Mesenteric fat pad (tissue), 1 donor: Measurements from ENCODE around the gene RORB. TPM values are rescaled to one million over a fixed set of nuclear protein-coding genes. Genes with fewer than 3 reads are reported as not detected.

ENCODE experiments used
- DNase-seq: peaks from one replicate; pipeline ENCODE4 v3.0.0-alpha.2; 2020; ENCODE audit warnings: low spot score
- total RNA-seq: library from RNA; stranded (reverse); fragmentation: NEBNext Ultra II Directional; extraction: Animal tissue kit (Norgen Biotek cat#: 25700); gene quantifications from one replicate; pipeline ENCODE4 v1.2.1, GENCODE V29; 2021
- donor health status: DM: yes; HTN: yes; CAD: no.

RORB gene
- total RNA-seq, 1 donor from 2014 or later, result 0.06 TPM

DNA sequence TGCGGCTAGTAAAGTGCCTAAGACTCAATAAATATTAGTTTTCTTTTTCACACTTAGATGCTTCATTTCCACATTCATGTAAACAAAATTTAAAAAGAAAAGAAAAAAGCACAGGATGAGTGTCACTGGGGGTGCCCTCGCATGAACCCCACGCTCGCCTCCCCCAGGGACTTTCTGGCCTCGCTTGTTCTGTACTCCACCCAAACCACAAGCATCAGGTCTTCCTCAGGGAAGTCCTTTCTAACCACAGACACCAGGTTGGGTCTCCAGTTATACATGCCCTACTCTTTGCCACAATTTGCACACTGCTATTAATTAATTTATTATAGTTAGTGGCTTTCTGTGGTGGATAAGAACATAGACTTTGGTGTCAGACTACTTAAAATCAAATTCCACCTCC is 92.4 kb downstream of the RORB start:
- DNase-seq, result no peak

GRCh38 chr9:74595286-74595685 is 98.2 kb downstream of the RORB start:
- no peak for DNase-seq

DNA sequence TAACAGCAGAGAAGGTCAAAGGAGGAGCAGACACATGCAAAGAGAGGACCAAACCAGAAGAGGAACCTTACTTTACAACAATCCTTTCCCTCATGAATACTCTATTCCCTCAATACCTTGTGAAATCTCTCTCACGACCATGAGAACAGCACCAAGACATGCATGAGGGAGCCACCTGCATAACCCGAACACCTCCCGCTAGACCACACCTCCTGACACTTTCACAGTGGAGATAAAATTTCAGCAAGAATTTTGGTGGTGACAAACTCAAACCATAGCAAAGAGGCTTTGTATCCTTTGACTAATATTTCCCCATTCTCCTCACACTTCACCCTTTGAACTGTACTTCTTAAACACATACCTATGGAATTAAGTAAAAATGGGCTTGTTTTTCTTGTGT is 101.7 kb downstream of the RORB start:
- no peak for DNase-seq

DNA sequence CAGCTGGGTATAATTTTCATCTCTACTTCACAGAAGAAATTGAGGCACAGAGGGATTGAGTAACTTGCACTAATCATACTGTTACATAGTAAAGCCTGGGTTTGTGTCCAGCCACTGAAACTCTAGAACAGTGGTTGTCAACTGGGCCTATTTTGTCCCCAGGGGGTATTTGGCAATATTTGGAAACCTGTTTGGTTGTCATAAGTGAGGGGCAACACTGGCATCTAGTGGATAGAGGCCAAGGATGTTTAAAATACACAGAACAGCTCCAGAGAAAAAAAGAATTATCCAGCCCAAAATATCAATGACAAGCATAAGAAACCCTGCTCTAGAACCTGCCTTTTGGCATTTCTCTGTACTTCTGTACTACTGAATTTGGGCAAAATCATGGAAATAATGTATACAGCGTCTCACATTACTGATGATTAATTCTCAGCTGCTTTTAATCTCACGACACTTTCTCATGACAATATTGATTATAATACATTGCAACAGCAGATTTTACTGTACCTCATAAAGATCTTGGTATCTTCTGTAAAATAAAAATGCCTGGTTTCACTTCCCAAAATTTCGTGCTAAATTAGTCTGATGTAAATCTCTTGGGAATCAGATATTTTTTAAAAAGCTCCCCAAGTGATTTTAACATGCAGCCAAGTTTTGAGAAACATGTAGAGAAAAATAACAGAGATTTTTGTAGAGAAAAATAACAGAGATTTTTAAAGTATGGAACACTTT is 112.7 kb downstream of the RORB start:
- DNase-seq, result no peak

DNA sequence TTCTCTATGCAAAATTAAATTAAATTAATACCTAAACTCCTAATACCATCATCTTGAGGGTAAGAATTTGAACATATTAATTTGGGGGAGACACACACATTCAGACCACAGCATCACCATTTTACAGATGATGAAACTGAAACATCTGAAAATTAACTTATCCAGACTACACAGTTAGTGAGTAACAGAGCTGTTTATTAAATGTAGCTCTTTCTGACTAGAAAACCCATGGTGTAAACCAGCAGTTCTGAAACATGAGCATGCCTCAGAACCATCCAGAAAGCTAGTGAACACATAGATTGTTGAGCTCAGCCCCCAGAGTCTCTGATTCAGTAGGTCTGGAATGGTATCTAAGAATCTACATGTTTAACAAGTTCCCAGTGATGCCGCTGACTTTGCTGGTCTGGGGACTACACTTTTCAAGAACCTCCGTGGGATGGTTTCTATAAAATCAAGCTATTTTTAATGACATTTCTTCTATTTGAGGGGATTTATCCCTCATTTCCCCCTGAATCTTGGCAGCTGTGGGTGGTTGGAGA is 113.5 kb downstream of the RORB start:
- no peak for DNase-seq

DNA sequence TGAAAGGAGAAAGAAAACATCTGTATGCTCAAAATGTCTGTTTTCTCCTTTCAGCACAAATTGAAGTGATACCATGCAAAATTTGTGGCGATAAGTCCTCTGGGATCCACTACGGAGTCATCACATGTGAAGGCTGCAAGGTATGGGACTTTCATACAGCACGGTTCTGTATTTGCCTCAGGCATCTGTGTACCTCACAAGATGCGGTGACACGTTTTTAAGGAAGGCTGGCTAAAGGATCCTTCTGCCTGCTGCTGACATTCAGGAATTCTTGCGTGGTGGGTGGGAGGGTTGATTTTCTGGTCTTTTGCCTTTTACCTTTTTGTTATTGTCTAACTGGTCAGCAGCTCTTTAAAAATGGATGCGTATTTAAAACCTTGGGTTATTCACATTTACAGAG is 133.1 kb downstream of the RORB start:
- no peak for DNase-seq

DNA sequence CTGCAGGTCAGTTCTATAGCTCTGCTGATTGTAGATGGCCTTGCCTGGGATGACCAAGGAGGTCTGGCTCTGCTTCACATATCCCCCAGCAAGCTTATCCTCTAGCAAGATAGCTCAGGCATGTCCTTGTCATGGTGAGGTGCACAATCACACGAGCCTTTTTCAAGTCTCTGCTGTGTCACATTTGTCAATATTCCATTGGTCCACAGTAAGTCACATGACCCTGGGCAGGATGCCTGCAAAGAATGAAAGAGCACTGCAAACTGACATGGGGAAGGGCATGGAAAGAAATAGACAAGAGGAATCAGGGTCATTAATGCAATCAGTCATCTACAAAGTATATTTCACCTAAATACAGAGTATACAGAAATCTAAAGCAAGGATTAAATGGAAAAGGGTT is 142.0 kb downstream of the RORB start:
- no peak for DNase-seq

GRCh38 chr9:74642376-74642775 is 145.2 kb downstream of the RORB start:
- no peak for DNase-seq

- DNase-seq, result no peak
Observed at GRCh38 chr9:74643303-74643923, 146.3 kb downstream of the RORB start.

GRCh38 chr9:74644023-74644422 is 146.9 kb downstream of the RORB start:
- no peak for DNase-seq

DNA sequence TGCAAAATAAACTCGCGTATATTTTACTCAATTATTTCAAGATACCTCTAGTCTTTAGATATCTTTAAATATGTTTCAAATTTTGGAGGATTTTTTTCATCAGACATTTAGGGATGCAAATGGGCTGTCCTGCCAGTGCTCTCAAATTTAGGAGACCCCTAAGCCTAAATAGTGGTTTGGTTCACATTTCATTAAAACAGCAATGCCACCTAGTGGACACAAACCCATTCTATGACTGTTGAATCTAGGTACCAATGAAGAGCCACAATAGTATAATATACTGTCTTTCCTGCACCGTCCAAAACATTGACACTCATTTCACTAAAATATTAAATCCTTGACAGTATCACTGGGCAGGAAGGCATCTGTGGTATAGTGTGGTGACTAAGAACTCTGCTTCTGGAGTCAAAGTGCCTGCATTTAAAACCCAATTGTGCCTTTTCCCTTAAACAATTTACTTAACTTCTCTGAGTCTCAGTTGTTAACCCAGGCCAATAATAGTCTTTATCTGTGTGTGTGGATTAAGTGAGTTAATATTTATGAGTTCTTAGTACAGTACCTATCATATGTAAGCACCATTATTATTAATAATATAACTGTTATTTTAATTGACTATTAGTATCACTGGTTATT is 148.0 kb downstream of the RORB start:
- no peak for DNase-seq

GRCh38 chr9:74653410-74654080 is 156.4 kb downstream of the RORB start:
- no peak for DNase-seq

DNA sequence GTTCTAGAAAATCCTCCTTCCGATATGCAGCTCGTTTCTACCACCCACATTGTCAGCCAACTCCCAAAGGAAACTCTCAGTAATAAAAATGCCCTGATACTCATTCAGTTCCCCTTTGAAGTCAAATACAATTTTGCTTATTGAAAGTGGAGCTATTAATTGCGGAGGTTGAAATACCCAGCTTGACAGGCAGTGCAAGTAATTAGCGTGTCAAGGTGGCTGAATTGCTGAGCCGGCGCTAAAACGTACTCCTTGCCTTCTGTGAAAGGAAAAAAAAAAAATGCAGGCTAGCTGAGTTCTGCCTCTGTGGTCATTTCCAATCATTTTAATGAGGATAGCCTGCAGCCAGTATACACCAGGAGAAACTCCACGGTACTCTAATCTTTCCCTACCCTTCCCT is 165.5 kb downstream of the RORB start:
- DNase-seq, result no peak

- DNase-seq, result no peak
Observed at GRCh38 chr9:74663439-74663838, 166.3 kb downstream of the RORB start.

DNA sequence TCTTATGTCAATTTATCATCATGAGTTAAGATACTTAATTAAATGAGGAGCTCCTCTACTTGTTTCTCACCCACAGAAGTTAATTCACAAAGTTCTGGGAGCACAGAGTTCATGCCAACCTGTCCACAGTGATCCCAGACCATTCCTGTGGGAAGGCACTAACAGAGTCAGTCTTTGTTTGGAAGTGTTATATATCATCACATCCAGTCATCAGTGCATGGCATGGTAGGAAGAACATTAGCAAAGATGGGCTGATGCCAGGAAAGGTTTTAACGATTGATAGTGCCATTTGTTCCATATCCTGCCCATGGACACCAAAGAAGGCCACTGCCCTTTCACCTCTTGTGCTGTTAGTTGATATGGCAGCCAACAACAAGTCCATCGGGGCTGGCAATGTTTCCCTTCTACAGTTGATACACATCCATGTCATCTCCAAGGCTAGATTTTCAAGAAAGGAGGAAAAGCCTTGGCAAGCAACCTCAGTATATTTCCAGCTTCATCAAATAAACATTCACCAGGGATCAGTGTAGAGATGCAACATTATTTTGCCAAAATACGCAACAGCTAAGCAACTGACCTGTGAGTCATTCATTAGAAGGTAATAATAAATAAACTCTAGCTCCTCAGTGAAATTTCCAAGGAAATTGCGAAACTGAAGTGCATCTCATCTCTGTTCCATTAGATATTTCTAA is 169.6 kb downstream of the RORB start:
- DNase-seq, result no peak

DNA sequence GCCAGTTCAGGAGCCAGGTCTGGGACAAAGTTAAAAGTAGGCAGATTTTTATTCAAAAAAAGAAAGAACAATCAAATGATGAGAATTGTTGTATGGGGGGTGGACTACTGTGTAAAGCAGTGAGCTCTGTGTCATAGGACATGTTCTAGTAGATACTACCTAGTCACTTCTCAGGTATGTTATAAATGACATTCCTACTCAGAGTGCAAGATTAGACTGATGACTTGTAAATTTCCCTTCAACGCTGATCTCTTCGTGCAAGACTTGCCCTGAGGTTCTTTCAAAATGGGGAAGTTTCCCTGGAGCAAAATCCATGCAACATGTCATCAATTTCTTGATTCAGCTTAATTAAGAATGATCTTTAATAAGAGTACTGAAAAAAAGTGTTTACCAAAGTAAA is 175.1 kb downstream of the RORB start:
- DNase-seq, result no peak

DNA sequence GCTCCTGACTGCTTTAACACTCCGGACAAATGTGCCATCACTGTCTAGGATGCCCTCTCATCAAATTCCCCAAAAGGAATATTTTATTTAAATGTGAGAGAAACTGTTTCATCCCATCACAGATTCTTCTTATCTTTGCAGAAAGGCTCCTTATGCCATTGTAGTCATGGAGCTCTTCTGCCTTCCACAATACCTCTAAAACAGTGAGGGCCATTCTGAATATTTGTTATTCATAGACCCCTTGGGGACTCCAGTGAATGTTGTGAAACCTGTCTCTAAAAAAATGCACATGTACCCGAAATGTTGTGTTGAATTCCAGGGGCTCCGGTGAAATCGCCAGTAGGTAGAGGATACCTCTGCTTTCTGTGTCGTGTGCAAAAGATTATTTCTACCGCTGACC is 176.9 kb downstream of the RORB start:
- no peak for DNase-seq

DNA sequence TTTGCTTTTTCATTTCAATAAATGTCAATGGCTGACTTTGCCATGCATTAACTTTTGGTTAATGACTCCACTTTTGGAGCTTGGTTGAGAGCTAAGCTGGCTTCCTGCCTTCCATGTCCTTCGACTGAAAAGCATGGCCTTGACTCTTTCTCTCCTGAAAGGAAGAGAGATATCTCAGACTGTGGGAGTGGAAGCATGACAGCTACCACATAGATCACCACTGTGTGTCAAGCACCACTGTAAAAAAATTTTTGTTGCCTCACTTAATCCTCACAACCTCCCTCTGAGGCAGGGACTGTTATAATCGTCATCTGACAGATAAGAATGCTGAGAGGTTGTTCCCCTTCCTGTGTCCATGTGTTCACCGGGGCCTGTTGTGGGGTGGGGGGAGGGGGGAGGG is 184.8 kb downstream of the RORB start:
- no peak for DNase-seq

DNA sequence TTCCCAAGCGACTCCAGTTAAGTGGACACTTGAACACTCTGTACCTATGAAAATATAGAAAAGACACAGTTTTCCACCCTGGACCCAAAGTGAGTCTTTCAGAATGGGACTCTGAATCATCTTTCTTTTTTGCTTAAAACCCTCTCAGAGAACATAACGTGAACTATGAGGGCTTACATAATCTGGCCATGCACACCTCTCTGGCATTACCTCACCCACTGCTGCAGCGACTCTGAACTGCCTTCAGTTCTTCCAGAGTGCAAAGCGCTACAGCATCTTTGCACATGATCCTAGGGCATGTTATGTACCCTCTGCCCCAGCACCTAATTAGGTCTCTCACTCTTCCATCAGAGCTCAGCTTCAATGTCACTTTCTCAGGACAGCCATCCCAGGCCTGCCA is 186.2 kb downstream of the RORB start:
- no peak for DNase-seq

DNA sequence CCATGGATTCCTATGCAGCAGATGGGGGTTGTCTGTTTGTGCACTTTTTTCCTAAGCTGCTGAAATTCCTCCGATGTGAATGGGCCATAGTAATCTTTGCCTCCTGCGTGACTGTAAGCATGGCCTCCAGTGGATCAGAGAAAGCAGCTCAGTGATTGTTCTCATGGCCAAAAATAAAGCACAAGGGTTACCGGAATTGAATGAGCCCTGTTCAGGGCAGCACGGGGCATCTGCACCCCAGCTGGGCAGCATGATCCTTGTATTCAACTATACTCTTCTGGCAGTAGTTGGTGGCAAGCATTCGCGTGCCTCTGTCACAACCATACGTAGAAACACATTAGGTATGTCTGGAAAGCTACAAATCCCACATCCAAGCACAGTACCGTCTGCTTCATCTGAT is 193.9 kb downstream of the RORB start:
- DNase-seq, result no peak

- DNase-seq, result no peak
Observed at GRCh38 chr9:74696520-74696919, 199.4 kb downstream of the RORB start.
